HG02885 (cell line): ENCODE data around the gene SCGB1A1.

Experiments used
- ATAC-seq: cut with Tn5 transposase; IDR thresholded peaks from one replicate; pipeline ENCODE4 v1.9.1; 2021; ENCODE audit warnings: mild to moderate bottlenecking; ENCODE audit not compliant: unreplicated experiment, poor library complexity

The SCGB1A1 gene

GRCh38 chr11:62419314-62419929, 589 bp downstream of the SCGB1A1 start:
- no peak for ATAC-seq

GRCh38 chr11:62419943-62420342, 1.1 kb downstream of the SCGB1A1 start:
- ATAC-seq = no peak

- no peak for ATAC-seq
Measured at GRCh38 chr11:62420882-62421281, 2.0 kb downstream of the SCGB1A1 start.

GRCh38 chr11:62421996-62422395, 3.2 kb downstream of the SCGB1A1 start:
- no peak for ATAC-seq

- ATAC-seq = no peak
Measured at GRCh38 chr11:62423012-62423411, 4.2 kb downstream of the SCGB1A1 start.

GRCh38 chr11:62427630-62428233, 8.9 kb downstream of the SCGB1A1 start:
- ATAC-seq = no peak

GRCh38 chr11:62428871-62429560, 10.2 kb downstream of the SCGB1A1 start:
- ATAC-seq = no peak

GRCh38 chr11:62430425-62430824, 11.6 kb downstream of the SCGB1A1 start:
- ATAC-seq = no peak

- ATAC-seq = no peak
Measured at GRCh38 chr11:62431171-62431901, 12.5 kb downstream of the SCGB1A1 start.

GRCh38 chr11:62432695-62433094, 13.9 kb downstream of the SCGB1A1 start:
- no peak for ATAC-seq

GRCh38 chr11:62433141-62433903, 14.5 kb downstream of the SCGB1A1 start:
- ATAC-seq = no peak

GRCh38 chr11:62433904-62434276, 15.1 kb downstream of the SCGB1A1 start:
- no peak for ATAC-seq

GRCh38 chr11:62435846-62436660, 17.2 kb downstream of the SCGB1A1 start:
- no peak for ATAC-seq

GRCh38 chr11:62437616-62438015, 18.8 kb downstream of the SCGB1A1 start:
- no peak for ATAC-seq

GRCh38 chr11:62438641-62439040, 19.8 kb downstream of the SCGB1A1 start:
- ATAC-seq = no peak

- no peak for ATAC-seq
Measured at GRCh38 chr11:62439785-62440602, 21.2 kb downstream of the SCGB1A1 start.

- no peak for ATAC-seq
Measured at GRCh38 chr11:62443390-62444235, 24.8 kb downstream of the SCGB1A1 start.
